Prostate gland (tissue), 2 donors: ENCODE results near the gene CGNL1.

Experiments used
- POLR2A ChIP-seq: fragments of 450-650 bp; IDR thresholded peaks from one replicate; pipeline ENCODE4 v1.6.1; 2016; ENCODE audit warnings: antibody characterized with exemption, mild to moderate bottlenecking
- POLR2AphosphoS5 ChIP-seq: sonication (generic); formaldehyde crosslinking; IDR thresholded peaks from one replicate; pipeline ENCODE4 v1.6.1; 2017; ENCODE audit warnings: antibody characterized with exemption
- TF ChIP-seq, protein P1 (sequence below), 4 experiments: fragments of 200-600 bp in 2 of 4; fragments of 450-650 bp in 2 of 4; sonication (generic) in 2 of 4; IDR thresholded peaks; 1 replicate in 3 of 4; 2 replicates in 1 of 4; pipeline ENCODE4 v1.5.1; 2016 to 2019; ENCODE audit warnings: antibody characterized with exemption in 4 of 4, mild to moderate bottlenecking in 2 of 4, moderate library complexity in 2 of 4

DNA sequence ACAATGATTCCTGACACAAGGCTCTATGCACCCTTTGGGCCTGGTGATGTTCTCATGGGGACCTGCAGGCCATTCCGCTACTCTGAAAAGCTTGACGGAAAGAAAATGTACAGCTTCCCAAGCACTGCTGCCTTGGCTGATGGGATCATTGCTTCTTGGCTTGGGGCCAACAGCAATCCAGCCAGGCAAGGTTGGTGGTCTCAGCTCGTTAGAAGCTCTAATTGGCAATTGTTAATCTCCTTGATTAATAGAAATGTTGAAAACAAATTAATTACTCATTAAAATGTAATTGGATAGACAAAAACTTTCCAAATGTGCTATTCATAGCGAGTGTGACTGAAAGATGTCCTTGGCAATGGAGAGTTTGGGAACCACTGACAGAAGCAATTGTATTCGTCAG, 199.1 kb downstream of the CGNL1 start:
- TF ChIP-seq, protein P1, sequence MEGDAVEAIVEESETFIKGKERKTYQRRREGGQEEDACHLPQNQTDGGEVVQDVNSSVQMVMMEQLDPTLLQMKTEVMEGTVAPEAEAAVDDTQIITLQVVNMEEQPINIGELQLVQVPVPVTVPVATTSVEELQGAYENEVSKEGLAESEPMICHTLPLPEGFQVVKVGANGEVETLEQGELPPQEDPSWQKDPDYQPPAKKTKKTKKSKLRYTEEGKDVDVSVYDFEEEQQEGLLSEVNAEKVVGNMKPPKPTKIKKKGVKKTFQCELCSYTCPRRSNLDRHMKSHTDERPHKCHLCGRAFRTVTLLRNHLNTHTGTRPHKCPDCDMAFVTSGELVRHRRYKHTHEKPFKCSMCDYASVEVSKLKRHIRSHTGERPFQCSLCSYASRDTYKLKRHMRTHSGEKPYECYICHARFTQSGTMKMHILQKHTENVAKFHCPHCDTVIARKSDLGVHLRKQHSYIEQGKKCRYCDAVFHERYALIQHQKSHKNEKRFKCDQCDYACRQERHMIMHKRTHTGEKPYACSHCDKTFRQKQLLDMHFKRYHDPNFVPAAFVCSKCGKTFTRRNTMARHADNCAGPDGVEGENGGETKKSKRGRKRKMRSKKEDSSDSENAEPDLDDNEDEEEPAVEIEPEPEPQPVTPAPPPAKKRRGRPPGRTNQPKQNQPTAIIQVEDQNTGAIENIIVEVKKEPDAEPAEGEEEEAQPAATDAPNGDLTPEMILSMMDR (IDR thresholded peaks at IDR 0.05), result no peak
- TF ChIP-seq POLR2A, result no peak
- TF ChIP-seq POLR2AphosphoS5, result no peak
